WTC11 (cell line): ENCODE results near the gene LOXL3. TPM values are rescaled to one million over a fixed set of nuclear protein-coding genes. Genes with fewer than 3 reads are reported as not detected.

ENCODE experiments used
- ATF1 ChIP-seq: sonication (generic); formaldehyde crosslinking; IDR thresholded peaks from 2 replicates; pipeline ENCODE4 v1.8.1; 2023; ENCODE audit warnings: mild to moderate bottlenecking, moderate library complexity, missing genetic modification reagents
- CBFB ChIP-seq: sonication (generic); formaldehyde crosslinking; IDR thresholded peaks from 2 replicates; pipeline ENCODE4 v1.8.1; 2022; ENCODE audit warnings: mild to moderate bottlenecking, low read depth, missing genetic modification reagents
- ELF4 ChIP-seq: sonication (generic); formaldehyde crosslinking; IDR thresholded peaks from 2 replicates; pipeline ENCODE4 v1.8.1; 2022; ENCODE audit warnings: low read depth, mild to moderate bottlenecking, moderate library complexity, missing genetic modification reagents
- ESRRA ChIP-seq: sonication (generic); formaldehyde crosslinking; IDR thresholded peaks from 2 replicates; pipeline ENCODE4 v1.8.1; 2022; ENCODE audit warnings: mild to moderate bottlenecking, missing genetic modification reagents, borderline replicate concordance
- ETV6 ChIP-seq: sonication (generic); formaldehyde crosslinking; IDR thresholded peaks from 2 replicates; pipeline ENCODE4 v1.8.1; 2022; ENCODE audit warnings: mild to moderate bottlenecking, missing genetic modification reagents
- JUN ChIP-seq: sonication (generic); formaldehyde crosslinking; IDR thresholded peaks from 2 replicates; pipeline ENCODE4 v1.8.0; 2023; ENCODE audit warnings: mild to moderate bottlenecking, missing genetic modification reagents
- NFYB ChIP-seq: sonication (generic); formaldehyde crosslinking; conservative IDR thresholded peaks from 2 replicates; pipeline ENCODE4 v1.8.0; 2022; ENCODE audit warnings: low read depth, missing genetic modification reagents
- NR2C2 ChIP-seq: sonication (generic); formaldehyde crosslinking; IDR thresholded peaks from 2 replicates; pipeline ENCODE4 v1.8.0; 2022; ENCODE audit warnings: mild to moderate bottlenecking, missing genetic modification reagents
- TCF7 ChIP-seq: sonication (generic); formaldehyde crosslinking; IDR thresholded peaks from 2 replicates; pipeline ENCODE4 v1.8.0; 2022; ENCODE audit warnings: mild to moderate bottlenecking, low read depth, missing genetic modification reagents, moderate library complexity
- TEAD4 ChIP-seq: sonication (generic); formaldehyde crosslinking; IDR thresholded peaks from 2 replicates; pipeline ENCODE4 v1.8.0; 2022; ENCODE audit warnings: mild to moderate bottlenecking, missing genetic modification reagents
- total RNA-seq: library from RNA; stranded (reverse); gene quantifications from 3 replicates; pipeline ENCODE4 v1.2.3, GENCODE V29; 2021
- TF ChIP-seq, protein P1 (sequence below): sonication (generic); formaldehyde crosslinking; IDR thresholded peaks from 2 replicates; pipeline ENCODE4 v1.8.1; 2022; ENCODE audit warnings: mild to moderate bottlenecking, moderate library complexity, missing genetic modification reagents
- TF ChIP-seq, protein P2 (sequence below): sonication (generic); formaldehyde crosslinking; IDR thresholded peaks from 2 replicates; pipeline ENCODE4 v1.8.0; 2023; ENCODE audit warnings: mild to moderate bottlenecking, missing genetic modification reagents
- TF ChIP-seq, protein P3 (sequence below): fragments of 250-450 bp; sonication (Bioruptor Pico); IDR thresholded peaks from 2 replicates; pipeline ENCODE4 v1.9.0; 2021; ENCODE audit warnings: moderate library complexity, mild to moderate bottlenecking, inconsistent platforms, borderline replicate concordance
- TF ChIP-seq, protein P4 (sequence below): fragments of 250-450 bp; sonication (Bioruptor Pico); IDR thresholded peaks from 2 replicates; pipeline ENCODE4 v1.8.0; 2021; ENCODE audit warnings: mild to moderate bottlenecking
- TF ChIP-seq, protein P5 (sequence below): sonication (generic); formaldehyde crosslinking; conservative IDR thresholded peaks from 2 replicates; pipeline ENCODE4 v1.8.1; 2023; ENCODE audit warnings: mild to moderate bottlenecking, low read depth, missing genetic modification reagents, moderate library complexity
- TF ChIP-seq, protein P6 (sequence below): sonication (generic); formaldehyde crosslinking; IDR thresholded peaks from 2 replicates; pipeline ENCODE4 v1.8.1; 2023; ENCODE audit warnings: mild to moderate bottlenecking, missing genetic modification reagents, moderate library complexity
- TF ChIP-seq, protein P7 (sequence below): fragments of 200-600 bp; IDR thresholded peaks from 2 replicates; pipeline ENCODE4 v1.8.0; 2022; ENCODE audit warnings: antibody characterized with exemption
- TF ChIP-seq, protein P8 (sequence below): sonication (generic); formaldehyde crosslinking; IDR thresholded peaks from 2 replicates; pipeline ENCODE4 v1.8.1; 2022; ENCODE audit warnings: missing genetic modification reagents, borderline replicate concordance
- TF ChIP-seq, protein P9 (sequence below): sonication (generic); formaldehyde crosslinking; IDR thresholded peaks from 2 replicates; pipeline ENCODE4 v1.8.0; 2022; ENCODE audit warnings: mild to moderate bottlenecking, missing genetic modification reagents
- TF ChIP-seq, protein P10 (sequence below): sonication (generic); formaldehyde crosslinking; IDR thresholded peaks from 2 replicates; pipeline ENCODE4 v1.8.1; 2023; ENCODE audit warnings: mild to moderate bottlenecking, missing genetic modification reagents

Gene LOXL3
- total RNA-seq, 1 experiment from 2014 or later, result 21.1 TPM

DNA sequence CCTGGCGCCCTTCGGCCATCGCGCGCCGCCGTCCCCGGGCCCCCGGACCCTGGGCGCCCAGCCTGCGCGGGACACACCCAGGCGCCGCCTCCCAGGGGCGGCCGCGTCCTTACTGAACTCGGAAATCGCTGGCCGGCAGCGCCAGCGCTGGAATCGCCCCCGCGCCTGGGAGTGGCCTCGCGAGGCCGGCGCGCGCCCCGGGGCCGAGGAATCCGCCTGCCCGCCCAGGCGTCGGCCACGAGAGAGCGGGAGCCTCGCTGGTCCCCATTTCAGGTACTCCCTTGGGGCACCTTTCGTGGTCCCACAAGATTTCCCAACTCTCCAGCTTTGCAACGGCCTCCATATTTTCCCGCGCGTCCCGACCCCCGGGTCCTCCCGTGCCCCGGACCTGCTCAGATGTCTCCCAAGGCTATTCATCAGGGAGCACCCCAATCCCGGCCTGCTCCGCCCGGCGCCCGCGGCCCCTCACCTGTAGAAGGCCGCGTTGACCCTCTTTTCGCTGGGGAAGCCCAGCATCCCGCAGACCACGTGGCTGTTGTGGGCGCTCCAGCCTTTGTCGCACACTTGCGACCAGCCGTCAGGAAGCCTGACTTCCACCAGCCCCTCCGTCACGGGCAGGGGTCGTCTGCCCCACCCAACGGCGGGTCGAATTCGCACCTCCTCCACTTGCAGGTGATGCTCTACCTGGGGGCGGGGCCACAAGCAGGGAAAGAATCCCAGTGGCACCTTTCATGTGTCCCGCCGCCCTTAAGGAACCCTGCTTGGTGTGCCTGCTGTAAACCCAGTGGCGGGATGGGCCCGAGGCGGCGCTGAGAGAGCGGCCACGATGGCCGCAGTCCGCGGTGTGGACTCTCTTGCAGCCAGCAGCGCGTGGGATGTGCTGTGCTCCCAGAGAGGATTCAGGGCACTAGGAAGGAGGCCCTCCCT, 4.6 kb downstream of the LOXL3 start (continued):
- TF ChIP-seq, protein P1, sequence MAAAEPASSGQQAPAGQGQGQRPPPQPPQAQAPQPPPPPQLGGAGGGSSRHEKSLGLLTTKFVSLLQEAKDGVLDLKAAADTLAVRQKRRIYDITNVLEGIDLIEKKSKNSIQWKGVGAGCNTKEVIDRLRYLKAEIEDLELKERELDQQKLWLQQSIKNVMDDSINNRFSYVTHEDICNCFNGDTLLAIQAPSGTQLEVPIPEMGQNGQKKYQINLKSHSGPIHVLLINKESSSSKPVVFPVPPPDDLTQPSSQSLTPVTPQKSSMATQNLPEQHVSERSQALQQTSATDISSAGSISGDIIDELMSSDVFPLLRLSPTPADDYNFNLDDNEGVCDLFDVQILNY (CRISPR knock-in tag), result peak; percentile 78; the same call in 1 of the 2 replicates
- 0 out of 2 replicates have a peak, but pooled peaks have one; percentile 16 for TF ChIP-seq ESRRA (CRISPR knock-in tag)
- TF ChIP-seq, protein P2, sequence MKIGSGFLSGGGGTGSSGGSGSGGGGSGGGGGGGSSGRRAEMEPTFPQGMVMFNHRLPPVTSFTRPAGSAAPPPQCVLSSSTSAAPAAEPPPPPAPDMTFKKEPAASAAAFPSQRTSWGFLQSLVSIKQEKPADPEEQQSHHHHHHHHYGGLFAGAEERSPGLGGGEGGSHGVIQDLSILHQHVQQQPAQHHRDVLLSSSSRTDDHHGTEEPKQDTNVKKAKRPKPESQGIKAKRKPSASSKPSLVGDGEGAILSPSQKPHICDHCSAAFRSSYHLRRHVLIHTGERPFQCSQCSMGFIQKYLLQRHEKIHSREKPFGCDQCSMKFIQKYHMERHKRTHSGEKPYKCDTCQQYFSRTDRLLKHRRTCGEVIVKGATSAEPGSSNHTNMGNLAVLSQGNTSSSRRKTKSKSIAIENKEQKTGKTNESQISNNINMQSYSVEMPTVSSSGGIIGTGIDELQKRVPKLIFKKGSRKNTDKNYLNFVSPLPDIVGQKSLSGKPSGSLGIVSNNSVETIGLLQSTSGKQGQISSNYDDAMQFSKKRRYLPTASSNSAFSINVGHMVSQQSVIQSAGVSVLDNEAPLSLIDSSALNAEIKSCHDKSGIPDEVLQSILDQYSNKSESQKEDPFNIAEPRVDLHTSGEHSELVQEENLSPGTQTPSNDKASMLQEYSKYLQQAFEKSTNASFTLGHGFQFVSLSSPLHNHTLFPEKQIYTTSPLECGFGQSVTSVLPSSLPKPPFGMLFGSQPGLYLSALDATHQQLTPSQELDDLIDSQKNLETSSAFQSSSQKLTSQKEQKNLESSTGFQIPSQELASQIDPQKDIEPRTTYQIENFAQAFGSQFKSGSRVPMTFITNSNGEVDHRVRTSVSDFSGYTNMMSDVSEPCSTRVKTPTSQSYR (CRISPR knock-in tag), result peak; percentile 31; the same call in 1 of the 2 replicates
- TF ChIP-seq ETV6 (CRISPR knock-in tag), result peak; percentile 79
- TF ChIP-seq ATF1 (CRISPR knock-in tag), result no peak
- TF ChIP-seq, protein P3, sequence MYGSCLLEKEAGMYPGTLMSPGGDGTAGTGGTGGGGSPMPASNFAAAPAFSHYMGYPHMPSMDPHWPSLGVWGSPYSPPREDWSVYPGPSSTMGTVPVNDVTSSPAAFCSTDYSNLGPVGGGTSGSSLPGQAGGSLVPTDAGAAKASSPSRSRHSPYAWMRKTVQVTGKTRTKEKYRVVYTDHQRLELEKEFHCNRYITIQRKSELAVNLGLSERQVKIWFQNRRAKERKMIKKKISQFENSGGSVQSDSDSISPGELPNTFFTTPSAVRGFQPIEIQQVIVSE (CRISPR knock-in tag), result no peak
- TF ChIP-seq, protein P4, sequence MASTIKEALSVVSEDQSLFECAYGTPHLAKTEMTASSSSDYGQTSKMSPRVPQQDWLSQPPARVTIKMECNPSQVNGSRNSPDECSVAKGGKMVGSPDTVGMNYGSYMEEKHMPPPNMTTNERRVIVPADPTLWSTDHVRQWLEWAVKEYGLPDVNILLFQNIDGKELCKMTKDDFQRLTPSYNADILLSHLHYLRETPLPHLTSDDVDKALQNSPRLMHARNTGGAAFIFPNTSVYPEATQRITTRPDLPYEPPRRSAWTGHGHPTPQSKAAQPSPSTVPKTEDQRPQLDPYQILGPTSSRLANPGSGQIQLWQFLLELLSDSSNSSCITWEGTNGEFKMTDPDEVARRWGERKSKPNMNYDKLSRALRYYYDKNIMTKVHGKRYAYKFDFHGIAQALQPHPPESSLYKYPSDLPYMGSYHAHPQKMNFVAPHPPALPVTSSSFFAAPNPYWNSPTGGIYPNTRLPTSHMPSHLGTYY (CRISPR knock-in tag), result no peak
- no peak for TF ChIP-seq ELF4
- no peak for TF ChIP-seq TCF7
- TF ChIP-seq, protein P5, sequence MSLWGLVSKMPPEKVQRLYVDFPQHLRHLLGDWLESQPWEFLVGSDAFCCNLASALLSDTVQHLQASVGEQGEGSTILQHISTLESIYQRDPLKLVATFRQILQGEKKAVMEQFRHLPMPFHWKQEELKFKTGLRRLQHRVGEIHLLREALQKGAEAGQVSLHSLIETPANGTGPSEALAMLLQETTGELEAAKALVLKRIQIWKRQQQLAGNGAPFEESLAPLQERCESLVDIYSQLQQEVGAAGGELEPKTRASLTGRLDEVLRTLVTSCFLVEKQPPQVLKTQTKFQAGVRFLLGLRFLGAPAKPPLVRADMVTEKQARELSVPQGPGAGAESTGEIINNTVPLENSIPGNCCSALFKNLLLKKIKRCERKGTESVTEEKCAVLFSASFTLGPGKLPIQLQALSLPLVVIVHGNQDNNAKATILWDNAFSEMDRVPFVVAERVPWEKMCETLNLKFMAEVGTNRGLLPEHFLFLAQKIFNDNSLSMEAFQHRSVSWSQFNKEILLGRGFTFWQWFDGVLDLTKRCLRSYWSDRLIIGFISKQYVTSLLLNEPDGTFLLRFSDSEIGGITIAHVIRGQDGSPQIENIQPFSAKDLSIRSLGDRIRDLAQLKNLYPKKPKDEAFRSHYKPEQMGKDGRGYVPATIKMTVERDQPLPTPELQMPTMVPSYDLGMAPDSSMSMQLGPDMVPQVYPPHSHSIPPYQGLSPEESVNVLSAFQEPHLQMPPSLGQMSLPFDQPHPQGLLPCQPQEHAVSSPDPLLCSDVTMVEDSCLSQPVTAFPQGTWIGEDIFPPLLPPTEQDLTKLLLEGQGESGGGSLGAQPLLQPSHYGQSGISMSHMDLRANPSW, result no peak
- no peak for TF ChIP-seq NR2C2 (CRISPR knock-in tag)
- TF ChIP-seq, protein P6, sequence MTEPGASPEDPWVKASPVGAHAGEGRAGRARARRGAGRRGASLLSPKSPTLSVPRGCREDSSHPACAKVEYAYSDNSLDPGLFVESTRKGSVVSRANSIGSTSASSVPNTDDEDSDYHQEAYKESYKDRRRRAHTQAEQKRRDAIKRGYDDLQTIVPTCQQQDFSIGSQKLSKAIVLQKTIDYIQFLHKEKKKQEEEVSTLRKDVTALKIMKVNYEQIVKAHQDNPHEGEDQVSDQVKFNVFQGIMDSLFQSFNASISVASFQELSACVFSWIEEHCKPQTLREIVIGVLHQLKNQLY, result no peak
- TF ChIP-seq TEAD4 (CRISPR knock-in tag), result no peak
- no peak for TF ChIP-seq JUN (CRISPR knock-in tag)
- no peak for TF ChIP-seq CBFB (CRISPR knock-in tag)
- TF ChIP-seq NFYB (CRISPR knock-in tag), result no peak
- TF ChIP-seq, protein P7, sequence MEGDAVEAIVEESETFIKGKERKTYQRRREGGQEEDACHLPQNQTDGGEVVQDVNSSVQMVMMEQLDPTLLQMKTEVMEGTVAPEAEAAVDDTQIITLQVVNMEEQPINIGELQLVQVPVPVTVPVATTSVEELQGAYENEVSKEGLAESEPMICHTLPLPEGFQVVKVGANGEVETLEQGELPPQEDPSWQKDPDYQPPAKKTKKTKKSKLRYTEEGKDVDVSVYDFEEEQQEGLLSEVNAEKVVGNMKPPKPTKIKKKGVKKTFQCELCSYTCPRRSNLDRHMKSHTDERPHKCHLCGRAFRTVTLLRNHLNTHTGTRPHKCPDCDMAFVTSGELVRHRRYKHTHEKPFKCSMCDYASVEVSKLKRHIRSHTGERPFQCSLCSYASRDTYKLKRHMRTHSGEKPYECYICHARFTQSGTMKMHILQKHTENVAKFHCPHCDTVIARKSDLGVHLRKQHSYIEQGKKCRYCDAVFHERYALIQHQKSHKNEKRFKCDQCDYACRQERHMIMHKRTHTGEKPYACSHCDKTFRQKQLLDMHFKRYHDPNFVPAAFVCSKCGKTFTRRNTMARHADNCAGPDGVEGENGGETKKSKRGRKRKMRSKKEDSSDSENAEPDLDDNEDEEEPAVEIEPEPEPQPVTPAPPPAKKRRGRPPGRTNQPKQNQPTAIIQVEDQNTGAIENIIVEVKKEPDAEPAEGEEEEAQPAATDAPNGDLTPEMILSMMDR, result no peak
- TF ChIP-seq, protein P8, sequence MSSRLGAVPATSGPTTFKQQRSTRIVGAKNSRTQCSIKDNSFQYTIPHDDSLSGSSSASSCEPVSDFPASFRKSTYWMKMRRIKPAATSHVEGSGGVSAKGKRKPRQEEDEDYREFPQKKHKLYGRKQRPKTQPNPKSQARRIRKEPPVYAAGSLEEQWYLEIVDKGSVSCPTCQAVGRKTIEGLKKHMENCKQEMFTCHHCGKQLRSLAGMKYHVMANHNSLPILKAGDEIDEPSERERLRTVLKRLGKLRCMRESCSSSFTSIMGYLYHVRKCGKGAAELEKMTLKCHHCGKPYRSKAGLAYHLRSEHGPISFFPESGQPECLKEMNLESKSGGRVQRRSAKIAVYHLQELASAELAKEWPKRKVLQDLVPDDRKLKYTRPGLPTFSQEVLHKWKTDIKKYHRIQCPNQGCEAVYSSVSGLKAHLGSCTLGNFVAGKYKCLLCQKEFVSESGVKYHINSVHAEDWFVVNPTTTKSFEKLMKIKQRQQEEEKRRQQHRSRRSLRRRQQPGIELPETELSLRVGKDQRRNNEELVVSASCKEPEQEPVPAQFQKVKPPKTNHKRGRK, result no peak
- TF ChIP-seq, protein P9, sequence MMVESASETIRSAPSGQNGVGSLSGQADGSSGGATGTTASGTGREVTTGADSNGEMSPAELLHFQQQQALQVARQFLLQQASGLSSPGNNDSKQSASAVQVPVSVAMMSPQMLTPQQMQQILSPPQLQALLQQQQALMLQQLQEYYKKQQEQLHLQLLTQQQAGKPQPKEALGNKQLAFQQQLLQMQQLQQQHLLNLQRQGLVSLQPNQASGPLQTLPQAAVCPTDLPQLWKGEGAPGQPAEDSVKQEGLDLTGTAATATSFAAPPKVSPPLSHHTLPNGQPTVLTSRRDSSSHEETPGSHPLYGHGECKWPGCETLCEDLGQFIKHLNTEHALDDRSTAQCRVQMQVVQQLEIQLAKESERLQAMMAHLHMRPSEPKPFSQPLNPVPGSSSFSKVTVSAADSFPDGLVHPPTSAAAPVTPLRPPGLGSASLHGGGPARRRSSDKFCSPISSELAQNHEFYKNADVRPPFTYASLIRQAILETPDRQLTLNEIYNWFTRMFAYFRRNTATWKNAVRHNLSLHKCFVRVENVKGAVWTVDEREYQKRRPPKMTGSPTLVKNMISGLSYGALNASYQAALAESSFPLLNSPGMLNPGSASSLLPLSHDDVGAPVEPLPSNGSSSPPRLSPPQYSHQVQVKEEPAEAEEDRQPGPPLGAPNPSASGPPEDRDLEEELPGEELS (CRISPR knock-in tag), result peak; percentile 70; the same call in 1 of the 2 replicates
- TF ChIP-seq, protein P10, sequence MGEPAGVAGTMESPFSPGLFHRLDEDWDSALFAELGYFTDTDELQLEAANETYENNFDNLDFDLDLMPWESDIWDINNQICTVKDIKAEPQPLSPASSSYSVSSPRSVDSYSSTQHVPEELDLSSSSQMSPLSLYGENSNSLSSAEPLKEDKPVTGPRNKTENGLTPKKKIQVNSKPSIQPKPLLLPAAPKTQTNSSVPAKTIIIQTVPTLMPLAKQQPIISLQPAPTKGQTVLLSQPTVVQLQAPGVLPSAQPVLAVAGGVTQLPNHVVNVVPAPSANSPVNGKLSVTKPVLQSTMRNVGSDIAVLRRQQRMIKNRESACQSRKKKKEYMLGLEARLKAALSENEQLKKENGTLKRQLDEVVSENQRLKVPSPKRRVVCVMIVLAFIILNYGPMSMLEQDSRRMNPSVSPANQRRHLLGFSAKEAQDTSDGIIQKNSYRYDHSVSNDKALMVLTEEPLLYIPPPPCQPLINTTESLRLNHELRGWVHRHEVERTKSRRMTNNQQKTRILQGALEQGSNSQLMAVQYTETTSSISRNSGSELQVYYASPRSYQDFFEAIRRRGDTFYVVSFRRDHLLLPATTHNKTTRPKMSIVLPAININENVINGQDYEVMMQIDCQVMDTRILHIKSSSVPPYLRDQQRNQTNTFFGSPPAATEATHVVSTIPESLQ (CRISPR knock-in tag), result no peak
- TF ChIP-seq, all 79 proteins: peak for 19
